Anterior cingulate cortex (tissue), 58 donors: ENCODE results near the gene RARB.

Experiments used
- DNase-seq, 58 donors: peaks; one replicate each; lab custom pipeline; 2025; lab: John Stamatoyannopoulos, UW

Gene RARB

DNA sequence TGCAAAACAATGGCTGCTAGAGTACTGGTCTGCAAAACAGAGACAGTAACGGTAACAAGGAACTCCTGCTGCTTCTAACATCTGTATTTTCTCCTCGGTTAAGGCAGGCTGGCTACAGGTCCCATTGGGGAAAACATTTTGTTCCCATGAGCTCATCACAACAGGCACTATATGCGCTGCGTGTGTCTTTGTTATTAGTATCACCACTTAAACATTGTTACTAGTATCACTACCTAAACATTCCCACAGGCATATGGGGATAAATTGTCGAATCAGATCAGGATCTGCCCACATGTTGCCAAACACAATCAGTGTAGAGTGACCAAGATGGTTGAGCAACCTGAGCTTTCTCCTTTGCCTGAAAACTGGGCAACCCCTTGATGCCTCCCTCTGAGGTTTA lies 159.5 kb downstream of the RARB start:
- no peak for DNase-seq

DNA sequence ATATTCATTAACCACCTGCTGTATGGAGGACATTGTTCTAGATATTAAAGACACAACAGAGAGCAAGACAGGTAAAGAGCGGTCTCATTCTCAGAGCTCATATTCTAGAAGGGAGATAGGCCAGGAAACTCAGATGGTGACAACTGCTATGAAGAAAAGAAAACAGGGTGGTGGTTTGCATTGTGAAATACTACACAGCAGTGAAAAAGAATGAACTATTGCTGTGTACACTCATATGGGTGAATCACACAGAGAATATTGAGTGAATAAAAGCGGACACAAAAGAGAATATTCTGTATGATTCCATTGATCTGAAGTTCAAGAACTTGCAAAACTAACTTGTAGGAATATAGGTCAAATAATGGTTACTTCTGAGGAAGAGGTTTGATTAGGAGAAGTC lies 159.9 kb downstream of the RARB start:
- DNase-seq, result no peak

- DNase-seq, result no peak
Observed at GRCh38 chr3:25588441-25589103, 160.5 kb downstream of the RARB start.

DNA sequence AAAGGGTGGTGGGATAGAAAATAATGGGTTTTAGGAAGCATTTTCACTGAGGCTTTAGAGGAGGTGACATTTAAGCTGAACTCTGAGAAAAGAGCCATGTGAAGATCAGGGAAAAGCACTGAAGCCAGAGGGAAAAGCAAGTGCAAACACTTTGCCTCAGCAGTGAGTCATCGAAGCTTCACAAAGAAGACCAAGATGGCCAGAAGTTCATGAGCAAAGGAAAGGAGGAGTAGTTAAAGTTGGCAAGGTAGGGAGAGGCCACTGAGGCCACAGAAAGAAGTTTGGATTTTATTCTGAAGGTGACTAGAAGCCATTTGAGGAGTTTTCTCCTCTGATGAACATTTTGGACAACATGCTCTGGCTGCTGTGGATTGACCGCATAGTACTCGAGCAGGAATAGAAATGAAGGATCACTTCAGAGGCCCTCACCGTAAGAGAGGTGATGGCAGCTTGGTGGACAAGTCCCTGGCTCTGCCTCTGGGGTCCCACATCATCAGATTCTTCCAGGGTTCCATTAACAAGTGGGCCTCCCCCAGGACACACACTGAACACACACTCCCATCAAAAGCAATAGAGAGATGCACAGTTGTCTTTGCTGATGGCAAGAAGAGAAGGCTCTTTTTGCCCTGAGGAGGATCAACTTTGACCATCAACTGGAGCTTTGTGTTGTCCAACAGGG lies 161.2 kb downstream of the RARB start:
- DNase-seq, result no peak

DNA sequence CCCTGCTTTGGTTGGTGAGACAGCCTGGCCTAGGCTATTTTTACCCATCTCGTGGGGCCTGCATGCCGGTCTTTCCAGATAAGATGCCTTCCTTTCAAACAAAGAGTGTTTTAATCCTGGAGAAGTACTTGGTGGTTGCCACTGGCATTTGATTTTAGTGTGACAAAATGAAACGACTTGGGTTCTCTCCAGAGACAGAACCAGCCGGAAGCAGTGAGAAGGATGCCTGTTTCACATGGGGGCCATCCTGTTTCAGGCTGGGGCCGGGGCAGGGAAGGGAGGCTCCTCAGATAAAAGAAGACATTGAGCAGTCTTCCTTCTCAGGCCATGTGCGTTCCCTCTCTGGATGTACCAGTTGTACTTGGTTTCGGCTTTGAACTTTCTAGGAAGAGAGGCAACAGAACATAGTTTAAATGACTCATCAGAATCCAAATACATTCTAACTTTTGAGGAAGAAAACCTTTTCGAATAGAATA lies 161.8 kb downstream of the RARB start:
- no peak for DNase-seq

DNA sequence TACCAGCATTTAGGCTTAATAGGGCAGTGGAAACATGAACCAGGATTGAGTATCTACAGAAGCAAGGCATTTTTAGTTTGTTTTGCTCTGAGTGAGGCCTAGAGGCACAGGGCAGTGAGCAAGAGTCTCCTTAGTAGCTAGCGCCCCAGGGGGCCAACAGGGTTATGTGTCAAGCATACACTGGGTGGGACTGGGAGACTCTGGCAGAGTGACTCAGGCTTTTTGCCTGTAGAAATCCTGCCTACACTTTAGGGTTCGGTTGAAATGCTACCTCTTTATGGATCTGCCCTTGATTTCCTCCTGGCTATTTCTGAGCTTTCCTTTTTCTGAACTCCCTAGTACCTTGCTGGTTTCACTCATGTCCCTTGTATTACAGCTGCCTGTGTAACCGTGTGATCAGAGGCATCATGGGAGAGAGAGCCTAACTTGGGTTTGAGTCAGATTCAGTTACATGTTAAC lies 164.5 kb downstream of the RARB start:
- DNase-seq, result no peak

DNA sequence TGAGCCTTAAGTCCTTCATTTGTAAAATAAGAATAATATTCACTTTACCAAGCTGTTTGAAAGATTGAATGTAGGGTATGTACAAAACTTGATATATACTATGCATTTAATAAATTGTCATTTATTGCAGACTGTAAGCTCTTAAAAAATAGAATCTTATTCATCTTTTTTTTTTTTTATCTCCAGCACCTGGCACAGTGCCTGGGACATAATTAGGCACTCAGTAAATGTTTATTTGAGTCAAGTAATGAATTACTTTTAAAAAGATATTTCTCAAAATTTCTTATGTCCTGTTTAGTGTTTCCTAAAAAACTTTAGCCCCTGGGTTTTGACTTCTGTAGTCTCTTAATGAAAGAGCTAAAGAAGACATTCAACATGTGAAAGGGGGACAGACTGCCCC lies 164.9 kb downstream of the RARB start:
- DNase-seq, result no peak

- DNase-seq, result peak in 2 of 58 donors; percentile 30
Observed at GRCh38 chr3:25594007-25594502, 166.0 kb downstream of the RARB start.

DNA sequence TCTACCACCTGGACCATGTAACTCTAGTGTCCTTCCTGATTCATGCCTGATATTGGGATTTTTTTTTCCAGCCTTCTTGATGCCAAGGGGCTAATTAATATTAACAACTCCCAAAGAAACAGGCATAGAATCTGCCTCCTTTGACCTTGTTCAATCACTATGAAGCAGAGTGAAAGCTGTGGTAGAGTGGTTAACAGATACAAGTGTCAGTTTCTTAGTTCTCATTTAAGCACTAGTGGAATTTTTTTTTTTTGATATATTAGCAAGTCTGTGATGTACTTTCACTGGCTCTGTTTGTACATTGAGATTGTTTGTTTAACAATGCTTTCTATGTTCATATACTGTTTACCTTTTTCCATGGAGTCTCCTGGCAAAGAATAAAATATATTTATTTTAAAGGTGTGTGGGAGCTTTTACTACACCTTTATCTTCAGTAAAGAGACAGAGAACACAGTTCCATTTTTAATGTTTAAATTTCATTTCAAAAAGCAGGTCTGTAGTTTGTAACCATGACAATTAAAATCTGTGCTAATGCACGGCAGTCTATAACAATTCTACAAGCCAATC lies 169.6 kb downstream of the RARB start:
- DNase-seq, result no peak

DNA sequence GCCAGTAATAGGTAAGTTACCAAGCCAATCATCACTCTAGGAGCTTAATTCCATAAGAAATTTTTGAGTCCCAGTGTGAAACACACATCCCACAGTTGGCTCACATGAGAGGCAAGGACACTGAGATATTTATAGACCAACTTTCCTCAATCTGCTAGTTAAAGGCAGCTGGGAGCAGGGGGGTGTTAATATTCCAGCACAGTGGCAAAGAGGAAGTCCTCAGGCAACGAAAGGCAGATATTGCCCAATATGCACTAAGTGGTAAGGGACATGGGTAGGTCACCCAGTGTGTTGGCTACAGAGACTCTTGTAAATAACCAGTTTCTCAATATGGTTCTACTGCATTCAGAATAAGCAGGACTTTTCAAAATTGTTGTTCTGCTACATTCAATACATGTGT lies 175.6 kb downstream of the RARB start:
- no peak for DNase-seq

GRCh38 chr3:25604107-25604805 lies 176.2 kb downstream of the RARB start:
- no peak for DNase-seq

GRCh38 chr3:25610167-25610566 lies 182.1 kb downstream of the RARB start:
- DNase-seq, result no peak

DNA sequence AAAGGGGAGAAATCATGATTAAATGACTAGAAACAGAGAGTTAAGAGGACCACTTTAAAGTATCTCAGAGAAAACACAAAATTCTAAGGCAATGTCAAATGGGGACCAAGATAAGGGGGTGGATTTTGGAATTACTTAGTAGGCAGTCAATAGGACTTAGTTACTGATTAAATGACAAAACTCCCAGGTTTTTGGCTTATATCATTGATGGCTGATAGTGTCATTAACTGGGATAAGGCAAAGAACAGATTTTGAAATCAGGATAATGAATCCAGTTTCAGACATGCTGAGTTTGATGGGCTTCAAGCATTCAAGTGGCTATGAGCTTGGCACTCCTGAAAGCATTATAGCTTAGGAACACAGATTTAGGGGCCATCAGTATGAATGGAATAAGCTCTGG lies 182.7 kb downstream of the RARB start:
- no peak for DNase-seq

- DNase-seq, result no peak
Observed at GRCh38 chr3:25611193-25611592, 183.1 kb downstream of the RARB start.

DNA sequence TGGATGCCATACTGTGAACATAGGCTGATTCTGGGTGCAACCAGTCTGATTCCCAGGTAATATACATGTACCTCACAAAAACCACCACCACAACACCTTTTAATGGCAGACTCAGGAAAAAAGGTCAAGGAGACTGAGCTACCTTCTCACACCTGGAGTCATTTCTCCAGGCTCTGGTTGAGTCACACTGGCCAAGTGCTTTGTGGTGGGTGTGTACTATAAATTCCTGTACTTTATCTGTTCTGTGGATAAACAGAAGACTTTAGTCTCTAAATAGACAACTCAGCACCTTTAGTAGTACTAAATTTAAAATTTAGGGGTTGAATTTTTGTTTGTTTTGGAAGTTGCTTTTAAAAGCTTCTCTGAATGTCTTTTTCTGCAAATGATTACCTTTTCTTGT lies 190.0 kb downstream of the RARB start:
- no peak for DNase-seq

DNA sequence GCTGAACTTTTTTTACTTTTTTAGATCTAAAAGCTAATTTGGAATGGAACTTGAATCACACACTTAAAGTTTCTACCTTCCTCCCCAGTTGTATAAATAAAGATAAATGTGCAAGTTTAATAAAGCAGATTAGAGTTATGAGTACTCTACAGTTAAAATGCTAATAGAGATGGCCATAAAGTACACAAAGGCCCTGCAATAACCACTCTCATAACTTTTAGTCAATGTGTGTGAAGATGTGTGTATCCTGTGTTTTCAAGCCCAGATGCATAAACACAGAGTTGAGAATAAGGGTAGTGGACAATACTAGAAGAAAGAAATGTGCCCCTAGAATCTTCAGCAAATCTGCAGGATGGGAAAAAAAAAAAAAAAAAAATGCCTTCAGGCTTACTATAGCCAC lies 191.3 kb downstream of the RARB start:
- no peak for DNase-seq

- DNase-seq, result no peak
Observed at GRCh38 chr3:25620493-25620892, 192.4 kb downstream of the RARB start.

DNA sequence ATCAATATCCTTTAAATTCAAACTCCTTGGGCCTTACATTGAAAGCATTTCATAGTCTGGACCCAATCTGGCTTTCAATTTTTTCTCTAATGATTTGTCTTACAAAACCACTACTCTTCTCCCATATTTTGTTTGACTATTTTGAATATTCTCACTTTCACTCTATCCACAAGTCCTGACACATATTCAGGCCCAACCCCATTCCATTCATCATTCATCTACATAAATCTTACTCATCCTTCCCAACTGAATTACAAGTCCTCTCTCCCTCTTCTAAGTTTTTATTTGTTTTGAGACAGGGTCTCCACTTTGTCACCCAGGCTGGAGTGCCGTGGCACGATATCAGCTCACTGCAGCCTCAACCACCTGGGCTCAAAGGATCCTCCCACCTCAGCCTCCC lies 193.0 kb downstream of the RARB start:
- no peak for DNase-seq

DNA sequence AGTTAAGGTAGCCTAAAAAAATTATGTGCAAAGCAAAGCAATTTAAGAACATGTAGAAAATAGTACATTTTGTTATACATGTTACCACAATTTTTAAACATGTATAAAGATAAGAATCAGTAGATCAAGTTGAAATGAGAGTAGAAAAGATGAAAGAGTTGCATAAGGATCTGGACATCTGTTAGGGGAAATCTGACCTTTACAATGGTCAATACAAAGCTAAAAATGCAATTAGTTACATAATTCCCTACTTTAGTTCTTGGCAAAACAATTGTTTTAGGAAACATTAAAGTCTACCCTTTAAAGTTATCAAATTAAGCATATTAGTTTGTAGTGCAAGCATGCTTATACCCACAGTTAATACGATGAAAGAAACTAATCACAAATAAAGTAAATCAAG lies 203.9 kb downstream of the RARB start:
- no peak for DNase-seq

GRCh38 chr3:25633919-25634318 lies 205.9 kb downstream of the RARB start:
- DNase-seq, result no peak

DNA sequence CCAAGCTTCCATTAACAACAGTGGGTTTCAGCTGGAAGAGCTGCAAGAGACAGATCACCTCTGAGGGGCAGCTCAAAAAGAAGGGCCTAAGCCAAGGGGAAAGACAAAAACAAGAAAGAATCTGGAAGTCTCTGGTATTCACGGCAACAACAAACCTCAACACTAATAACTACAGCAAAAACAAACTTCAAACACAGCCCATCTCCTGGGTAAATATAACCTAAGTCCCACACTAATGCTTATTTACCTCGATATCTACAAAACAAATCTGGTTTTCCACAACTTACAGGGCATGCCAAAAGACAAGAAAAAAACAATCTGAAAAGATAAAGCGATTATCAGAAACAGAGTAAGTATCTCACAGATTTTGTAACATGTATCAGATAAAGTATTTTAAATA lies 207.0 kb downstream of the RARB start:
- DNase-seq, result no peak
